Measurements from ENCODE around the gene MYG1.

GRCh38 chr12:53333289-53333688 is 33.8 kb downstream of the MYG1 start:
- TF ChIP-seq POLR2AphosphoS5 (IDR thresholded peaks at IDR 0.05) (no peak), CTCF (IDR thresholded peaks at IDR 0.05) (no peak)
